OCI-LY1 (cell line): ENCODE measurements around the gene ADAMTS15.

ENCODE experiments used
- H2AFZ ChIP-seq: fragments of 200-600 bp; sonication (generic), shearing (Covaris generic); 2 replicates; pipeline ENCODE4 v1.6.0; 2014; ENCODE audit warnings: antibody characterized with exemption, mild to moderate bottlenecking, low read length
- H3F3A ChIP-seq: fragments of 200-600 bp; sonication (generic), shearing (Covaris generic); 2 replicates; pipeline ENCODE4 v1.6.0; 2014; ENCODE audit warnings: mild to moderate bottlenecking, antibody characterized with exemption, low read length, moderate library complexity; ENCODE audit not compliant: insufficient read depth
- H3K27ac ChIP-seq: fragments of 200-600 bp; sonication (generic); 2 replicates; pipeline ENCODE4 v1.5.1; 2014; ENCODE audit warnings: low read length, mixed run types, mild to moderate bottlenecking, low read depth; ENCODE audit not compliant: poor library complexity, severe bottlenecking
- H3K27me3 ChIP-seq: fragments of 200-600 bp; sonication (generic); 2 replicates; pipeline ENCODE4 v1.6.0; 2014; ENCODE audit warnings: antibody characterized with exemption, mild to moderate bottlenecking, low read length, moderate library complexity; ENCODE audit not compliant: insufficient read depth
- H3K36me3 ChIP-seq: fragments of 200-600 bp; sonication (generic); 2 replicates; pipeline ENCODE4 v1.6.1; 2014; ENCODE audit warnings: mild to moderate bottlenecking, antibody characterized with exemption, low read length, moderate library complexity, mixed read lengths; ENCODE audit not compliant: insufficient read depth
- H3K4me1 ChIP-seq: fragments of 200-600 bp; sonication (generic); 2 replicates; pipeline ENCODE4 v1.5.1; 2014; ENCODE audit warnings: mild to moderate bottlenecking, low read length, moderate library complexity; ENCODE audit not compliant: insufficient read depth, severe bottlenecking
- H3K4me2 ChIP-seq: fragments of 200-600 bp; sonication (generic), shearing (Covaris generic); 2 replicates; pipeline ENCODE4 v1.6.1; 2014; ENCODE audit warnings: low read length
- H3K4me3 ChIP-seq: fragments of 200-600 bp; sonication (generic); 2 replicates; pipeline ENCODE4 v1.5.1; 2014; ENCODE audit warnings: low read length, low read depth, mild to moderate bottlenecking, mixed read lengths; ENCODE audit not compliant: poor library complexity, severe bottlenecking
- H3K79me2 ChIP-seq: fragments of 200-600 bp; shearing (Covaris generic); 2 replicates; pipeline ENCODE4 v1.6.1; 2016; ENCODE audit warnings: mixed run types, low read length, mixed read lengths; ENCODE audit not compliant: insufficient read depth
- H3K9ac ChIP-seq: fragments of 200-600 bp; sonication (generic), shearing (Covaris generic); 2 replicates; pipeline ENCODE4 v1.6.1; 2014; ENCODE audit warnings: mild to moderate bottlenecking, low read length, mixed read lengths
- H3K9me2 ChIP-seq: fragments of 200-600 bp; sonication (generic), shearing (Covaris generic); 2 replicates; pipeline ENCODE4 v1.6.1; 2014; ENCODE audit warnings: low read depth, mild to moderate bottlenecking, low read length, mixed read lengths
- H3K9me3 ChIP-seq: fragments of 200-600 bp; shearing (Covaris generic); 2 replicates; pipeline ENCODE4 v1.6.1; 2014; ENCODE audit warnings: low read length, mixed read lengths
- H4K20me1 ChIP-seq: fragments of 200-600 bp; sonication (generic), shearing (Covaris generic); 2 replicates; pipeline ENCODE4 v1.6.0; 2016; ENCODE audit warnings: mild to moderate bottlenecking, low read length; ENCODE audit not compliant: insufficient read depth
- CTCF ChIP-seq: fragments of 200-600 bp; sonication (generic), shearing (Covaris generic); IDR thresholded peaks from 2 replicates; pipeline ENCODE4 v1.5.1; 2017; ENCODE audit warnings: mild to moderate bottlenecking, antibody characterized with exemption, low read length, moderate library complexity, mixed read lengths
- EZH2 ChIP-seq: fragments of 200-600 bp; sonication (generic), shearing (Covaris generic); IDR thresholded peaks from 2 replicates; pipeline ENCODE4 v1.8.0; 2017; ENCODE audit warnings: borderline replicate concordance, mixed run types, mild to moderate bottlenecking, antibody characterized with exemption, low read length, moderate library complexity, mixed read lengths

Gene ADAMTS15

DNA sequence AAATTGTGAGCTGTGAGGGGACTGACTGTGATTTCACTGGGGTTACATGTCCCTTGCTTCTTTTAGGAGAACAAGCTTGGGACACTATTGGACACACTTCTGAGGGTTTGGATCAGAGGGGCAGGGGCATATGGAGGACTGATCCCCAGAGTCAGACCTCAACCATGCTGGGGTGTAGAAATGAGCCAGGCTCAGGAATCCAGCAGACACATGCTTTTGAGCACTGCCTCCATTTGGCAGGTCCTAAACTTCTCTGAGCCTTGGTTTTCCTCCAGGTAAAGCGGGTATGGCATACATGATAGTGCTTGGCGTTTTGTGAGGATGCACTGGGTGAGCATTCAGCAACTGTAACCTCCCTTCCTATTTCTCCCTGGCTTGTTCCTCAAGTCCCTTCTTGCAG is 74.7 kb downstream of the ADAMTS15 start:
- Histone ChIP-seq H3K4me3 (no peak overlapping the region), H3K9me2 (no peaks in the 10 kb centered on the region), H3K4me1 (no peaks in the 10 kb centered on the region), H2AFZ (no peak overlapping the region), H3K9ac (no peak overlapping the region), H3K4me2 (no peak overlapping the region), H3K79me2 (no peaks in the 10 kb centered on the region), H3F3A (no peaks in the 10 kb centered on the region), H3K36me3 (no peaks in the 10 kb centered on the region), H3K27me3 (no peaks in the 10 kb centered on the region), H3K27ac (no peak overlapping the region), H3K9me3 (no peaks in the 10 kb centered on the region), H4K20me1 (no peaks in the 10 kb centered on the region)
- TF ChIP-seq EZH2 (no peak), CTCF (no peak)

GRCh38 chr11:130523609-130524008 is 75.2 kb downstream of the ADAMTS15 start:
- H3K9me2 ChIP-seq: no peaks in the 10 kb centered on the region
- no peak overlapping the region for H3K4me3 ChIP-seq
- H3K9me3 ChIP-seq: no peaks in the 10 kb centered on the region
- H2AFZ ChIP-seq: no peak overlapping the region
- H3F3A ChIP-seq: no peaks in the 10 kb centered on the region
- no peak overlapping the region for H3K9ac ChIP-seq
- no peak overlapping the region for H3K27ac ChIP-seq
- no peaks in the 10 kb centered on the region for H4K20me1 ChIP-seq
- no peak overlapping the region for H3K4me2 ChIP-seq
- no peaks in the 10 kb centered on the region for H3K79me2 ChIP-seq
- H3K4me1 ChIP-seq: no peaks in the 10 kb centered on the region
- no peak for TF ChIP-seq EZH2
- no peak for TF ChIP-seq CTCF
- H3K27me3 ChIP-seq: no peaks in the 10 kb centered on the region
- no peaks in the 10 kb centered on the region for H3K36me3 ChIP-seq

DNA sequence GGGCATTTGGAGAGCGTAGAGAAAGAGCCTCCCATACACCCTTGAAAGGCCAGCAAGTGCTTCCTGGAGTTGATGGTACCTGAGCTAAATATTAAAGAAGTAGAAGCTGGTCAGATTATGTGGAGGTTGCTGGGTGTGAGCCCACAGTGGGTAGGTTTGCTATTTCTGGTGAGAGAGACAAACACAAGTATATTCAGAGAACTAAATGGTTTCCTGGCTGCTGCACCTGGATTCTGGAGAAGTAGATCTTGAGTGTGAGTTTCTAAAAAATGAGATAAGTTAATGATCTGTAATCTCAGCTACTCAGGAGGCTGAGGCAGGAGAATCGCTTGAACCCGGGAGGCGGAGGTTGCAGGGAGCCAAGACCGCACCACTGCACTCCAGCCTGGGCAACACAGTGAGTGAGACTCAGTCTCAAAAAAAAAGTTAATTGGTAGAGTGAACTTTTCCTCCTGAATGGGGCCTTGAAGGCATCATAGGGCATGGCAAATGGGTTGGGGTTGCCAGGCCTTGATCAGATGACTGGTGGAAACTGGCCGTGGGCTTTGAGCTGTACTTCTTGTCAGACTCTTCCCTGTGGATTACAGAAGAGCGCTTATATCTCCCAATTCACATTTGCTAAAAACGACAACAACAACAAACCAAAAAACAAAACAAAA is 75.8 kb downstream of the ADAMTS15 start:
- H3K9me2 ChIP-seq: no peaks in the 10 kb centered on the region

More for the DNA sequence above, 75.8 kb downstream of the ADAMTS15 start:
- TF ChIP-seq CTCF (no peak), EZH2 (no peak)
- Histone ChIP-seq H3F3A (no peaks in the 10 kb centered on the region), H3K9ac (no peak overlapping the region), H3K4me3 (no peak overlapping the region), H2AFZ (no peak overlapping the region), H3K27me3 (no peaks in the 10 kb centered on the region), H4K20me1 (no peaks in the 10 kb centered on the region), H3K36me3 (no peaks in the 10 kb centered on the region), H3K27ac (no peak overlapping the region), H3K4me2 (no peak overlapping the region), H3K79me2 (no peaks in the 10 kb centered on the region), H3K4me1 (no peaks in the 10 kb centered on the region), H3K9me3 (no peaks in the 10 kb centered on the region)
